GM12875 (cell line): ENCODE measurements around the gene MED13.

Experiments
- H3K4me3 ChIP-seq: one replicate; pipeline ENCODE4 v1.5.1; 2011; ENCODE audit warnings: low read depth, low read length, control low read depth
- TF ChIP-seq, protein P1 (sequence below): IDR thresholded peaks from 2 replicates; pipeline ENCODE4 v1.5.1; 2011; ENCODE audit warnings: low read depth, mild to moderate bottlenecking, control low read depth, inconsistent platforms, low read length, moderate library complexity, borderline replicate concordance; ENCODE audit not compliant: insufficient read depth

Gene MED13

DNA sequence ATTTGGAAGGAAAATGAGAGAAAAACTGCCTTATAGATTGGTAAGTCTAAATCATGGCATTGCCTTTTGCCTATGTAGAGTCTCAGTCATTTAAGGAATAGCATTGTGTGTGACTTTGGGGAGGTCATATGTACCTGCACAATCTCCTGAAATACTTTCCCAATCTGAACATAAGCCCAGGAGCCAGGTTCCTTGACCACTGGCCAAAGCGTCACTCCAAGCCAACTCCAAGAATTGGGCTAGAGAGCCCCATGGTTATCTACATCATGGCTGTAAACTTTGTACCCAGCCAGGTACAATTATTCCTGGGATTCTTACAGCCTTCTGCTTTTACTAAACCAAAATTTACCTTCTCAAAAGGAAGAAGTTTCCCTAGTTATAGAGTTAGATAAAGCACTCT is 40.8 kb upstream of the MED13 start:
- TF ChIP-seq, protein P1, sequence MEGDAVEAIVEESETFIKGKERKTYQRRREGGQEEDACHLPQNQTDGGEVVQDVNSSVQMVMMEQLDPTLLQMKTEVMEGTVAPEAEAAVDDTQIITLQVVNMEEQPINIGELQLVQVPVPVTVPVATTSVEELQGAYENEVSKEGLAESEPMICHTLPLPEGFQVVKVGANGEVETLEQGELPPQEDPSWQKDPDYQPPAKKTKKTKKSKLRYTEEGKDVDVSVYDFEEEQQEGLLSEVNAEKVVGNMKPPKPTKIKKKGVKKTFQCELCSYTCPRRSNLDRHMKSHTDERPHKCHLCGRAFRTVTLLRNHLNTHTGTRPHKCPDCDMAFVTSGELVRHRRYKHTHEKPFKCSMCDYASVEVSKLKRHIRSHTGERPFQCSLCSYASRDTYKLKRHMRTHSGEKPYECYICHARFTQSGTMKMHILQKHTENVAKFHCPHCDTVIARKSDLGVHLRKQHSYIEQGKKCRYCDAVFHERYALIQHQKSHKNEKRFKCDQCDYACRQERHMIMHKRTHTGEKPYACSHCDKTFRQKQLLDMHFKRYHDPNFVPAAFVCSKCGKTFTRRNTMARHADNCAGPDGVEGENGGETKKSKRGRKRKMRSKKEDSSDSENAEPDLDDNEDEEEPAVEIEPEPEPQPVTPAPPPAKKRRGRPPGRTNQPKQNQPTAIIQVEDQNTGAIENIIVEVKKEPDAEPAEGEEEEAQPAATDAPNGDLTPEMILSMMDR, result no peak
- H3K4me3 ChIP-seq, result no peak overlapping the region

DNA sequence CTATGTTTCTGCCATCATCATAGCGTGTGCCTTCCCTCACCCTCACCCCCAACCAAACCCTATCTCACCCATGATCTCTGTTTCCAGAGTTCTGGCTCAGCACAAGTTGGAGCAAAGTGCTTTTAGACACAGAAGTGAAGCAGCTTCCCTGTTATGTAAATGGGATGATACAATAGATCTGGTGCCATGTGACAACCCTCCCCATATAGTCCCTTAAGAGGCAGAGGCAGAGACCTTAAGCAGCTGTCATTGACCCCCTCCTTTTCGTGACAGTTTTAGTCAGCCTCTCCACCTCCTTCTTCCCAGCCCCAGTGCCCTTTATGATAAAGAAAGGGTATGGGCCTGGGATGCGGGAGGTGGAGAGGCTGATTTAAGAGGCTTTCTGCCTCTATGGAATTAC is 40.3 kb upstream of the MED13 start:
- H3K4me3 ChIP-seq, result no peak overlapping the region
- TF ChIP-seq, protein P1, result no peak

DNA sequence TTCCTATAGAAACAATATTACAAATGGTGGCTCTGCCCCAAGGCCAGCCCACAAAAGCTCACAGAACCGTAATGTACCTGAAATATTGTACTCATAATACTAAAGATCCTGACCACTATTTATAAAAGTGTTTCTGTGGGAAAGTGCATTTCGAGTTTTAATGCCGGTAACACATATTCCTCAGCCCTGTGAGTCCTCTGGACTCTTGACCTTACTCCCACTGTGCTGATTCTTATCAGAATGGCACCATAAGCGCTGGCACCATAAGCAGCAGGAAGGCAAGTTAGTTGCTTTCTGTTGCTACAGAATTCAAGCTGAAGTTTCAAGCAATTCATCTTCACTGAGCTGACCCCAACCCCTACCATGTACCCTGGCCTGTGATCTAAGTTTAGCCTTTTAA is 36.4 kb upstream of the MED13 start:
- TF ChIP-seq, protein P1, result no peak
- H3K4me3 ChIP-seq, result no peak overlapping the region

DNA sequence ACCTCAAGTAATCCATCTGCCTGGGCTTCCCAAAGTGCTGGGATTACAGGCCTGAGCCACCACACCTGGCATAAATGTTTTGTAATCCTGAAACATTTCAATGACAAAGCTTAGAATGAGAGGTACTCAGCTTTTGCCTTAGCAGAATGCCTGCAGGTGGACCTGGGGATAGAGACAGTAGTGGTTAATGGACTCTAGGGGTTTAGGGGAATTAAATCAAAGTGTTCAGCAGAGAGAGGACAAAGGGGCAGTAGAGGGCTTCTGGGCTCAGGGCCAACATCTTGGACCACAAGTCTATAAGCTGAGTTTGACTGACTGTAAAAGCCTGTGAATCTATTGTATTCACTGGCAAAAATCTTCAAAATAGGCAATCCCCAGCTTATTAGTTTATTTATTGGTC is 36.0 kb upstream of the MED13 start:
- no peak overlapping the region for H3K4me3 ChIP-seq
- TF ChIP-seq, protein P1, result no peak

DNA sequence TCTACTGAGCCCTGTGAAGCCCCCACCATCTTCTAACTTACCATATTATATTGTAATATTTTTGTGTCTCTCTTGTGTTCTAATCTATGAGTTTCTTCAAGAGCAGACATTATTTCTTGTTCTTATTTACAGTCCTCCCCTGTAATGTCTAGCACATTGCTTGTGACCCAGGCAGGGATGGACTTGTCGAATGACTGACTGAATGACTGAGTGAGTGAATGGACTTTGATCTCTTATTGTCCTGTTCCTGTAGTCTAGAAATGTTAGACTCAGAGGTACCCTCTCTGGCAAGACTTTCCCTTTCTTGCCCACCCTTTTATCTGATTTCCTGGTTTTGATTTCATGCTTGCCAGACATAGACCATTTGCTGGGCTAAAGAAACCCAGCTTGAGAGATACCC is 35.0 kb upstream of the MED13 start:
- TF ChIP-seq, protein P1, result no peak

DNA sequence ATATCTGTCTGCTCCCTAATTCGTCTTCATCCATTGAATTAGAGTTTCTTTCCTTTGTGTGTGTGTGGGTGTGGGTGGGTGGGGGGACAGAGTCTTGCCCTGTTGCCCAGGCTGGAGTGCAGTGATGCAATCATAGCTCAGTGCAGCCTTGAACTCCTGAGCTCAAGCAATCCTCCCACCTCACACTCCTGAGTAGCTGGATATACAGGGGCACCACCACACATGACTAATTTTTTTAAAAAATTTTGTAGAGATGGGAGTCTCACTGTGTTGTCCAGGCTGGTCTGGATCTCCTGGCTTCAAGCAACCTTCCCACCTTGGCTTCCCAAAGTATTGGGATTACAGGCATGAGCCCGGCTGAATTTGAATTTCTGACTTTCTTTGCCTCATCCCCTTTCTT is 34.5 kb upstream of the MED13 start:
- TF ChIP-seq, protein P1, result no peak

More for the DNA sequence above, 35.0 kb upstream of the MED13 start:
- no peak overlapping the region for H3K4me3 ChIP-seq

DNA sequence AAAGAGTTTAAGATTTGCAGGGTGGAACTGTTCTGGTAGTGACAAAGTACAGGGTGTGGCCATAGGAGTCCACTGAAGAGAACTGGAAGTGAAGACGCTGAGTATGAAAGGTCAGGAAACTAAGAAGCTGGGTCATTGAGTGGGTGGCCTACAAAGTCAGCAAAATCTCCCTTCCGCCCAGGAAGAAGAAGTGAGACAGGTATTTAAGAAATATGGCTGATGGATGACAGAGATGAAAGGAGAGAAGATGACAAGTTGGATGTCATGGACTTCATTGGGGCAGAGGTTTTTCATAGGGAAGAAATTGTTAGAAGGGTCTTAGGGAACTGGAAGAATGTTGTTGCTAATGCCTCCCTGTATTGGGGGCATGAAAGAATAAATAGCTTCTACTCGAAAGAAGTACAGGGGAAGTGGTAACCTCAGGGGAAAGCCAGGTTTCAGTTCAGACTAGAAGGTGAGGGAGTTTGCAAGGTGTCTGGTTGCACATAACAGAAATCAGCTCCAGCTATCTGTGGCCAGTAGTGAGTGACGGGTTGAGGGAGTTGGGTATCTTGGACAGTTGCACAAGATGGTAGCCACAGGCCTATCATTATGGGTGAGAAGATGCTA is 33.6 kb upstream of the MED13 start:
- H3K4me3 ChIP-seq, result no peak overlapping the region
- TF ChIP-seq, protein P1, result no peak

More for the DNA sequence above, 34.5 kb upstream of the MED13 start:
- no peak overlapping the region for H3K4me3 ChIP-seq
